Hematopoietic multipotent progenitor cell (in vitro differentiated cells): ENCODE data around the gene SLC22A1. TPM values are rescaled to one million over a fixed set of nuclear protein-coding genes. Genes with fewer than 3 reads are reported as not detected.
A peak's percentile ranks its signal among the peaks of the same experiment; 100 is the strongest.
"Not testable (repeated sequence)": the region's sequence is repeated elsewhere in the genome, so short reads cannot be mapped to it uniquely, and the experiment has no call there.

Experiments used
- DNase-seq, 3 donors: peaks; one replicate each; pipeline ENCODE4 v3.0.0-alpha.2; 2011 to 2015; ENCODE audit warnings: low read depth in 2 of 3, low spot score in 2 of 3
- total RNA-seq: library from RNA; depleted of rRNA; stranded (reverse); fragments of >200 nt; gene quantifications from one replicate; pipeline ENCODE4 v1.2.3, GENCODE V29; 2012

The SLC22A1 gene
- under 0.01 TPM for total RNA-seq

DNA sequence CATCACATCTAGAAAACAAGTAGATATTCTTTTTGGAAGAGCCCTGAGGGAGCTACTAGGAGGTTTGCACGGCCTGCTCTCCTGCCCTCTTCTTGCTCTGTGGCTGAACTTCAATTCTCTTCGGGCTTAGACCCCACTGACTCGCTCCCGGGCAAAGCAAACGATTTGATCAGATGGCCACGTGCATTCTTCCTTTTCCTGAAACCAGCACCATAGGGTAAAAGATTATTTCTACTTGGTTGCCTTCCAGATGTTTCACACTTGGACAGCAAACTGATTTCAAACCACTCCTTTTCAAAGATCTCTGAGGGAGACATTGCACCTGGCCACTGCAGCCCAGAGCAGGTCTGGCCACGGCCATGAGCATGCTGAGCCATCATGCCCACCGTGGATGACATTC, at the start of gene SLC22A1:
TSS of gene SLC22A1 (plus strand) at position 258 of the 400 bp plus-strand sequence. CDS start at position 379, 121 bp downstream.
- no peak for DNase-seq

DNA sequence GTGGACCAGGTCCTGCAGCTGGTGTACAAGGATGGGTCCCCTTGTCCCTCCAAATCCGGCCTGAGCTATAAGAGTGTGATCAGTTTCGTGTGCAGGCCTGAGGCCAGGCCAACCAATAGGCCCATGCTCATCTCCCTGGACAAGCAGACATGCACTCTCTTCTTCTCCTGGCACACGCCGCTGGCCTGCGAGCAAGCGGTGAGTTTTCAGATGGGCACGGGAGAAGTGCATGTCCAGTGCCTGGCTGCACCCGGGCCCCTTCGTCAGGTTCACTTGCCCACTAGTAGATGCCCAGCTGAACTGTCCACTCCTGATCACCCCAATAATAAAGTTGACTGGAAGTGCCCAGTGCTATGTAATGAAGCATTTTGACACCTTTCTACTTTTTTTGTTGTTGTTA, 48.3 kb upstream of the SLC22A1 start:
- no peak for DNase-seq

DNA sequence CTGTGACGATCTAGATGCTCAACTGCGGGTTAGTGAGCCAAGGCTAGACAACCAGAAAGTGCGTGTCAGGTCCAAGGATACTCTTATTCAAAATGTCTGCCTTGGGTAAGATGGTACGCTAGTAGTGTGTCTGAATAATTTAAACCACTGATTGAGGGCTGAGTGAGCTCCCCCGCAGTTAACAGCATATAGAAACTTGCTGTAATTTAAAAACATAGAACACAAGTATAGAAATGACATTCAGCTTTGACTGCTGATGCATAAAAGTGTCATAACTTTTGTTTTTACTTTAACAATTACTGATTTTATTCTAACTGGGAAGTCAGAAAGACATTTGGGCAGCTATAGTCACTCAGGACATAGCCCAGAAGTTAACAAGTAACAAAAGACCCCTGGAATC, 45.6 kb upstream of the SLC22A1 start:
- DNase-seq = no peak

DNA sequence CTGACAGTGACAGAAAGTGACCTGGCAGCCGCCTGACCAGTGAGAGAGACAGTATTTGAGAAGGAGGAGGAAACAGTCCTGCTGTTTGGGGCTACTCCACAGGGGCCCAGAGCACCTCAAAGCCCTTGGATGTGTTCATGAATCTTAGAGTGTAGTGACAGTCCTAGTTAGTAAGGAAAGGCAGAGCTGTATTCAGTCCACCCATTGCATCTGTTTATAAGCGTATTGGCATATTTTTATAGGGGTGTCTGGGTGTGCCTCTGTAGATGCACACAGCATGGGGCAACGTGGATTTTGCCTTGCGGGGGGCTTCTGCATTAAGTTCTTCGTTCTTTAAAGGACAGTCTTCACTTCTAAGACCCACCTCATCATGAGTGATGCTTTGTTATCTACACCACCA, 44.6 kb upstream of the SLC22A1 start:
- no peak for DNase-seq

DNA sequence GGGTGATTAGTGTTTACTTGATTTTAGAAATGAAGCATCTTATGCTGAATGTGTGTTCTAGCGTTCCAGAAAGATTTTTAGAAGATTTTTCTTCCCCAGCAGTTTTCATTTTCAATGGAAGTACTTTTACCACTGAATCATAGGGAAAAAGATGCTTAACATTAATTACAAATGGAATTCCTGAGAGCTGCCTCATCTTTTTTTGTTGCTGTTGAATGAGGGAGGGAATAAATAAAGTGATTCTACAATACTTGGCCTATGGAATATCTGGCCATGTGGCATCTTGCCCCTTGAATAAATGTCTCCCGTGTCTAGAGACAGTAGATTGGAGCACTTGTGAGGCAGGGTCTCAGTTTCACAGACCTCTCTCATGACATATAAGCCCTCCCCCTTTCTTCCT, 44.1 kb upstream of the SLC22A1 start:
- no peak for DNase-seq

DNA sequence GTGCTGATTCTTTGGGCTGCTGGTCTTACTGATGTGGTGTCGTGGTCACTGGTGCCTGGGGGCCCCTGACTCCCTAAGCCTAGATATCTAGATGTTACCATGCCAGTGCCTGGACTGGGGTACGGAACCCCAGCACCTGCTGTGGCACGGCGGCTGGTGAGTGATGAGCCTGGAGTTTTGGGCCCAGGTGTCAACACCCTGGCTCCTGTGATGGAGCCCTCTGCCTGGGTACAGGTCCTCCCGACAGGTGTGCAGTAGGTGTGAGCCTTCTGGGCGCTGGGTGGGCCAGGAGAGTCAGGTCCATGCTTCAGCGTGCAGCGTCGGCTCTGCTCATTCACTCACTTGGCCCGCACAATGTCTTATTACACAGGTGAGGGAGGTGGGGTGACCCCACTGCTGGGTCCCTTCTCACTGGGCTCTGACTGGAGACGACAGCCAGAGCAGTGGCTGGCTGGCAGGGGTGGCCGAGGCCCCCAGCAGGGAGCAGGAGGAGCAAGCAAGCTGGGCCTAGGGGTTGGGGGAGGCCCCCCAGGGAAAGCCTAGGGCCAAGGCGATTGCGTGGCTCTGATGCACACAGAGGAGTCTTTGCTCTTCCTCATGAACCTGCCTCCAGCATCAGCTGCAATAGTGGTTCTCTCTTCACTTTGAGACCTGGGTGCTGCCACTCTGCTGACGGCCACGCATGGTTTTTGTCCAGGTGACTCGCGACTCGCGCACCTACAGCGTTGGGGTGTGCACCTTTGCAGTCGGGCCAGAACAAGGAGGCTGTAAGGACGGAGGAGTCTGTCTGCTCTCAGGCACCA, 42.5 kb upstream of the SLC22A1 start:
- DNase-seq = no peak

DNA sequence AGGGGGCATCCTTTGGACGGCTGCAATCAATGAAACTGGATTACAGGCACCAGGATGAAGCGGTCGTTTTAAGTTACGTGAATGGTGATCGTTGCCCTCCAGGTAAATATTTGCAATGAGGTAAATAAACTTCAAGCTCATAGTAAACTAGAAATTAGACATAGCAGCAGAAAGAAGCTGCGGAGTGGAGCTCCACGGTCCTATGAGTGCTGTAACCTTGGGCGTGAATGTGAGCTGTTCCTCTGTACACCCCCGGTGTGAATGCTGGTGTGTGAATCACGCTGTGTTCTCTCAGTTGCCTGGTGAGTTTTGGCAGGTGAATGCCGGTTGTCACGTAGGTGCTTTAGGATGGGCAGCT, 42.0 kb upstream of the SLC22A1 start:
- no peak for DNase-seq

DNA sequence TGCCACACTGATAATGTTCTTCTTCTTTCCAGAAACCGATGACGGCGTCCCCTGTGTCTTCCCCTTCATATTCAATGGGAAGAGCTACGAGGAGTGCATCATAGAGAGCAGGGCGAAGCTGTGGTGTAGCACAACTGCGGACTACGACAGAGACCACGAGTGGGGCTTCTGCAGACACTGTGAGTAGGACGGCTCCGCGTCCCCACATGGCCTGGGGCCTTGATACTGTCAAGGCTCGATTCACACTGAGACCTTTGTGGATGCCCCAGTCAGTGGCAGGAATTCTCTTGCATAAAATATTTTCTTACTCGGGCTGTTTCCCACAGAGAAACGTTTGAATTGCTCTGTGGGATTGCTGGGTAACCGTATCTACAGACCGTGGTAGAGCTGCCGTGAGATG, 41.5 kb upstream of the SLC22A1 start:
- DNase-seq = no peak

DNA sequence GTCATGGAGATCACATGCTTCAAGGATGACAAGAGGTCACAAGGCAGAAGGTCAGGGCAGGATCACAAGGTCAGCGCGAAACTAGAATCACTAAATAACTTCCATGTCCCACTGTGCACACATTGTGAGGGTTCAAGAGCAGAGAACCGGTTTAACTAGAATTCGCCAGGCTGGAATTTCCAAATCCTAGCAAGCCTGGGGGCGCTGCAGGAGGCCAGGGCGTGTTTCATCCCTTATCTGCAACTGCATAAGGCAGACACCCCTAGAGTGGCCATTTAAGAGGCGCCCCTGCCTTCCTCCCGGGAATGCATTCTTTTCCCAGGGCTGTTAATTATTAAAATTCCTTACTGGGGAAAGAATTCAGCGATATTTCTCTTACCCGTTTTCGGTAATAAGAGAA, 40.2 kb upstream of the SLC22A1 start:
- no peak for DNase-seq

DNA sequence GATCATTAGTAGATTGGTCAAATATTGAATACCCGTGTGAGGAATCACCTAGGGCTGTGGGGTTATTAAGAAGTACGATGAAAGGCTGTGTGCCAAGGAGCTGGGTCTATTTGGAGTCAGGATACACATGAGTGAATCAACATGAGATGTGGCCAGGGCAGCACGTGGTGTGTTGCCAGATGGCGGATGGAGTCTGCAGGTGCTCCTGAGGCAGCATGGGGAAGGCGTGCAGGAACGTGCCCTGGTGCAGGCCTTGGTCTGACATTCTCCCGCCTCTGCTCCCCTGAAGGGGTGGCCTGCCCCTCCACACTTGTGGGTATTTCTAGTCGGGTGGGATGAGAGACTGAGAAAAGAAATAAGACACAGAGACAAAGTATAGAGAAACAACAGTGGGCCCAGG, 39.0 kb upstream of the SLC22A1 start:
- no peak for DNase-seq

DNA sequence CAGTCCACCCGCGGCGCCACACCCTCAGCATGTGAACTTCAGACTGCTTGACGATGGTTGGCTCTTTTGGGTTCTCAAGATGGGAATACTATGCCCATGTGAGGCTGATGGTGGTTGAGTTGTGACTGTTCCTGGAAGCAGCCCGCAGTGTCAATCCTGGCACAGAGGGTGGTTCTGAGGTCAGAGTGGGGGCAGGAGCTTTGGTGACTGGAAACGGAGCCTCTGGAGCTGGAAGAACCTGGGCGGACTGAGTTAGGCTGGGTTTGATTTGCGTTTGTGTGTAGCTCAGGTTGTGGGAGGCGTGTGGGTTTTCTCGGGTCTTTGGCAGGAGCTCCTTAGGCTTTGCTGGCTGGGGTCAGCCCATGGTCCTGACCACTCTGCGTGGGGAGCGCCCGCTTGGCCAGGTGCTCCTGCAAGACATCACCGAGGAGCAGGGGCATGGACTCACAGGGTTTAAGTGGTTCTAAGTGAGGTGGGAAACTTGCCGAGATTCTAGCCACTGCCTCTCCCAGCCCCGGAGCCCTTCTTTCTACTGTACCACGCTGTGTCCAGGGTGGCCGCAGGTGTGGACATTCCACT, 37.3 kb upstream of the SLC22A1 start:
- no peak for DNase-seq

DNA sequence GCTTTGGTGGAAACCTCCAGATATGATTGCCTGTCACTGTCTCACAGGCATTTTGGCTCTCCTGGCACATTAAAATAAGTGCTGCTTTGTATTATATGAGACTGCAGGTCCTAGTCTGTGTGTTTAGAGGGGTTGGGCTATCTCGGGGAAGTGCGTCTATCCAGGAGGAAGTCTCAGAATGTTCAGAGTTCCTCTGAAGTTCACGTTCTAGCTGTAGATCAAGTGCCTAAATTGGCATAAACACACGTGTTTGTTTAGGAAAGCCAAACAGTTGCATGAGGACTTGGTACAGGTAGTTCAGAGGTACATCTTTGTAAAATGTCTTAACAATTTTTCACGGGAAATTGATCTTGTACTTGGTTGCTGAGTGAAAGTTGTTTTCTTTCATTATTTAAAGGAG, 36.4 kb upstream of the SLC22A1 start:
- DNase-seq = no peak

DNA sequence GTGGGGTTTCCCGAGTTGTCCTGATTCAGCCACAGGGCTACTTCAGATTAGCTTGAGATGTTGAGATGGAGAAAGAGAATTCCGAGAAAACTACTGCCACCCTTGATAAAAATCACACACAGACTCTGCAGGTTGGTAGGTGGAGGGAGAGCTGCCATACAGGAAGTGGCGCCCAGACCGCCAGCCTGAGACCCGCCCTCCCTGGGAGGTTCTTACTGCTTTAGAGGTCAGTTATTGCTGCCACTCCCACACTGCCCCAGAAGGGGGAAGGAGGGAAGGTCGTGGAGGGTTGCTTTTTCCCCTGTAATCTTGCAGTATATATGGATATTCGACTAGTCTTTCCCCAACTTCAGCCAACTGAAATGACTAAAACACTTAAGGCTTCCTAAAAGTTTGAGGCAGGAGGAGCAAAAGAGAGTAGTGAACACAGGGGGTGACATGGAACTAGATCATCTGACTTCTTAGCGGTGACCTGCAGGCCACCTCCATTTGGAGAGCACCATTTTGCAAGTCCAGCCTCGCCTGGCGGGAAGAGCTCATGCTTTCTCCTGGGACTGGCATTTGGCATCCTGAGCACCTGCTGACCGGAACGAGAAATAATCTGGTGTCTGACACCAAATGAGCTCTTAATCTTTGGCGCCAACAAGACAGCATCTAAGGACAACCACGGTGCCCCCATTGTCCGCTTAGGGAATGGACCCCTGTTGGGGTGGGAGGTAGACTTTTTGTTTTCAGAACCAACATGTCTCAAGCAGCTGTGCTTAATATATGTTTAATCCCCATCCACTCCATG, 35.7 kb upstream of the SLC22A1 start:
- DNase-seq = no peak

DNA sequence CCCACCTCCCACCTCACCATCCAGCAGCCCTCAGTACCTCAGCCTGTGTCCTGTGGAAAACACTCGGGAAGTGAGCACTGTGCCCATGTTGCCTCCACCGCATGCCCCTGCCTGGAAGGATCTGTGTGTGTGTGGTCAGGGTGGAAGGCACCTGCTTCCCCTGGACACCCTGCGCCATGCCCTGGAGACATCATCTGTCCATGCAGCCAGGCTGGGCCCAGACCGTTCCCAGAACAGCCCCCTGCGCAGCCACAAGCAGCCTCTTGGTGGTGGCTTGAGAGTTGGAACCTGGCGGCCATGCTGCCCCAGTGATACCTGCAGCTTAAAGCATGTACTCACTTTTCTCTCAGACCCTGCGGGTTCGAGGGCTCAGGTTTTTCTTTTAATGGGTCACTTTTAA, 34.9 kb upstream of the SLC22A1 start:
- no peak for DNase-seq

DNA sequence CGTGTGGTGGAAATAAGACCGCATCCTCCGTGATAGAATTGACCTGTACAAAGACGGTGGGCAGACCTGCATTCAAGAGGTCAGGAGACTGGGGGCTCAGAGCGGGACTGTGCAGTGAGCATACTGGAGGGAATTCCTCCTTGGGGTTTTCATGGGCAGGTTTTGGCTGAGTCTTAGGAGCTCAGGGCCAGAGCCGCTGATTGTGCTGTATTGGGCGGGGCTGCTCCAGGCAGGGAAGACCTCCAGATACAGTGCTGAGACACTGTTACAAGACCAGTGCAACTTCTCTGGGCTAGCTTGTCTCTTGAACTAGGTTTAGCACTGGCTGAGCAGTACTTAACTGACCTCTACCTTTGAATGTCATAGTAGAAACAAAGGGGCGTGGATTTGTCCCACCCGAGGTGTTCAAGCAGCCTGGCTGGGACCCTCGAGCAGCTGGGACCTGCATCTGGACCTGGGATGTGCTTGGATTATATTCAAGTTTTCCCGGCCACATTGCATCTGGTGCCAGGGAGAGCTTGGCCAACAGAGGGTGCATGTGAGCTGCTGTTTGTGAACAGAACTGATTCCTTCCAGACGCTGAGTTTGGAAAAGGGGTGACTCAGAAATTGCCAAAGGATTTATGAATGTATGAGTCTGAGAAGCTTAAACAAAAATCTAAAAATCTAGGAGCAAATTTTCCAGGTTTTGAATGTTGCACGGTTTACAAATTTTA, 33.4 kb upstream of the SLC22A1 start:
- DNase-seq = peak in 2 of 3 donors; percentile 17 to 36

DNA sequence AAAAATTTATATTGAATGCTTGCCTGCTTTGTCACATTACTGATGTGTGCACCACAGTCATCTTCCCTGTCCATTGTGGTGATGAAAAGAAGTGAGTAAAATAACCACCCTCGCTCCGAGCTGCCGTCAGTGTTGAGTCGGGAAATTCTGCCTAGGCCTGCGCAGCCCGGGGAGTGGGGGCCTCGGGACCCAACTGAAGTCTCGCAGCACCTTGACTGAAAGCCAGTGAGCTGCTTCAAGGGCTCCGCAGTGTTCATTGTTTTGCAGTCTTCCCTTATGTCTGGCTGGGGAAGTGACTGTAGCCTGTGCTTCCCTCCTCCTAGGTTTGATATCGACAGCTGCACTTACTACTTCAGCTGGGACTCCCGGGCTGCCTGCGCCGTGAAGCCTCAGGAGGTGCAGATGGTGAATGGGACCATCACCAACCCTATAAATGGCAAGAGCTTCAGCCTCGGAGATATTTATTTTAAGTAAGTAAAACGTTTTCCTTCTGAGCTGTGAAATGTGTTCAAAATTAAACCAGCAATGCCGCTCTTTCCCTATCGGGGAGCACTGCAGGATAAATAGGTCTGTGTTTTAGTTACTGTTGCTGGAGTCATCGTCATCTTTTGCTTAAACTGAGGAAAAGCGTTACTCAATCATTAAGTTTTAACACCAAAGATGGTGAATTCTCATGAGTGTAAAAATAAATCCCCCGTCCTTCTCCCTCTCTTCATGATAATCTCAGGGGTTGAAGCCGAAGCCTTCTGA, 32.7 kb upstream of the SLC22A1 start:
- no peak for DNase-seq

DNA sequence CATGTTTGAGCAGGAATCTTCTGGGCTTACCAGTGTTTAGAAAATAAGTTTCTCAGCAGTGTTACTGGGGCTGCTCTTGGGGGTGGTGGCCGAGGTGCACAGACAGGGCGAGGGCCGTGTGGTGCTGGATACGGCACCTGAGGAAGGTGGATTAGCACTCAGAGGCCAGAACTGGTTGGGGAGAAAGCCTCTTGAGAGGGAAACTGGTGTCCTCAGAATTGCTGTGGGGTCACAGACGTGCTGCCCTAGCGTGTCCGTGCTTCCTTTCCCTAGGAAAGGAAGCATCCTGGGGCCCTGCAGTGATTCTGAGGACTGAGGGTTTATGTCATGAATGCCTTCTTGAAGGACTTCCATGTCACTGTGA, 32.1 kb upstream of the SLC22A1 start:
- no peak for DNase-seq

DNA sequence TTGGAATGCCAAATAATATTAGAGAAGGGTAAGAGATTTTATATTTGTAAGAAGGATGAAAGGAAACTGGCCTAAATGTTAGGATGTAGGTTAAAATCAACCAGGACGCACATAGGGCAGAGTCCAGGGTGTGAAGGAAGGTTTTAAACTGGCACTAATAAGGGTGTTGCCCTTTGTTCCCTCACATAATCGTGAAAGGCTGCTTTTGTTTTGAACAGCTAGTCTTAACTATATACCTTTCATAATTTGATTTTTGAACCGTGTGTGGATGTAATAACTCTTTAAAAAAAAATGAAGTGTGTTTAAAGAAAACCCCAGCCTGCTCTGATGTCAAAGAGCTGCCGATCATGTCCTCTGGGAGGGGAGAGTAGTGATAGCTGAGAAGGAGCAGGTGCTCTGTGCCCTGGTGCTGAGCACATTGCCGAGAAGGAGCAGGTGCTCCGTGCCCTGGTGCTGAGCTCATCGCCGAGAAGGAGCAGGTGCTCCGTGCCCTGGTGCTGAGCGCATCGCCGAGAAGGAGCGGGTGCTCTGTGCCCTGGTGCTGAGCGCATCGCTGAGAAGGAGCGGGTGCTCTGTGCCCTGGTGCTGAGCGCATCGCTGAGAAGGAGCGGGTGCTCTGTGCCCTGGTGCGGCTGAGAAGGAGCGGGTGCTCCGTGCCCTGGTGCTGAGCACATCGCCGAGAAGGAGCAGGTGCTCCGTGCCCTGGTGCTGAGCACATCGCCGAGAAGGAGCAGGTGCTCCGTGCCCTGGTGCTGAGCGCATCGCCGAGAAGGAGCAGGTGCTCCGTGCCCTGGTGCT, 31.0 kb upstream of the SLC22A1 start:
- not testable (repeated sequence) for DNase-seq

DNA sequence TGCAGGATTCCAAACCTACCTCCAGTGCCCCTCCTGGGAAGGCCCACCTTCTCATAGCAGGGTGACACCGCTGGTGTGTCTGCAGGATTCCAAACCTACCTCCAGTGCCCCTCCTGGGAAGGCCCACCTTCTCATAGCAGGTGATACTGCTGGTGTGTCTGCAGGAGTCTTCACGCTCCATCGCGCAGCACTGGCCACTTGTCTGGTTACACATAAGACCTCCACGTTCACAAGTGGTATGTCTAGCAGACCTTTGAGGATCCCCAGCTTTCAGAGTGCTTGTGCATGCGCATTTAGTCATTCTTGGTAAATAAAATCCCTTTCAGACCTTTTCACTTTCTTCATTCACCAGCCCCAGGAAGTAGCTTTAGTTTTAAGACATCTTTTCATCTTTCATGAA, 29.4 kb upstream of the SLC22A1 start:
- DNase-seq = not testable (repeated sequence)

DNA sequence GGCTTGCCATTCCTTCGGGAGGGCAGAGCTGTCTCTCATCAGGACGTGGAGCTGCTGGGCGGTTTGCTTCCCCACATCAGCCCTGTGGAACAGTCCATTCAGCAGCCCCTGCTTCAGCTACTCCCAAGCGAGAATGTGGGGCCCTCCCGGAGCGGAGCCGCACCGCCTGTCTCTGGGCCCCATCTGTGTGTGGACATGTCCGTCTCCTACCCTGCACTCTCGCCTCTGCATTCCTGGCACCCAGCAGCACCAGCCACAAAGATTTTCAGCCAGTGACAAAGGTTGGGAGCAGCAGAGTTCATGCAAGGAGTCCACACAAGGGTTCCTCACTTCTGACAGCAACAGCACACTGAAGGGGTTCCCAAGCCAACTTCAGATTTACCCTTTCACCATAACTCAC, 29.0 kb upstream of the SLC22A1 start:
- no peak for DNase-seq
